ENCODE results near the gene SQSTM1. TPM values are rescaled to one million over a fixed set of nuclear protein-coding genes. Genes with fewer than 3 reads are reported as not detected.

The SQSTM1 gene
- total and polyA plus RNA-seq, 4 donors, result 298 to 568 (median 372) TPM

GRCh38 chr5:179879690-179880010 lies 58.9 kb downstream of the SQSTM1 start:
- no peaks in the 10 kb centered on the region for H3K4me1 ChIP-seq (ENCODE audit: control insufficient read depth in 5 of 5, insufficient read depth in 5 of 5, low read length in 5 of 5)
- no peaks in the 10 kb centered on the region for H3K27me3 ChIP-seq (ENCODE audit: control insufficient read depth in 3 of 3, insufficient read depth in 3 of 3, low read length in 2 of 3)
- peaks cover 18 to 51% (median 28%) of the 10 kb centered on the region in 4 donors for H3K36me3 ChIP-seq (ENCODE audit: control insufficient read depth in 4 of 4, insufficient read depth in 4 of 4, low read length in 4 of 4)
- ATAC-seq (ENCODE audit: insufficient read depth, low FRiP score), result no peak
- H3K9me3 ChIP-seq (ENCODE audit: control insufficient read depth in 4 of 4, insufficient read depth in 3 of 4, low read length in 3 of 4), result peaks cover 0 to 17% (median 6%) of the 10 kb centered on the region in 4 donors
- 96% methylated on average over 13 of the region's 13 CpGs for WGBS, 2 donors
- DNase-seq, result no peak
- H3K27ac ChIP-seq (ENCODE audit: low read depth in 1 of 2, low read length in 1 of 2), result no peak overlapping the region
- no peak overlapping the region for H3K4me3 ChIP-seq
- TF ChIP-seq CTCF (IDR thresholded peaks at IDR 0.05; ENCODE audit: control extremely low read depth, extremely low read depth), result no peak
- no peak overlapping the region for H3K9ac ChIP-seq (ENCODE audit: insufficient read depth in 1 of 2, low read length in 2 of 2)

- no peak for DNase-seq
- no peak for ATAC-seq (ENCODE audit: insufficient read depth, low FRiP score)
- Histone ChIP-seq H3K9ac (ENCODE audit: insufficient read depth in 1 of 2, low read length in 2 of 2) (no peak overlapping the region), H3K4me1 (ENCODE audit: control insufficient read depth in 5 of 5, insufficient read depth in 5 of 5, low read length in 5 of 5) (no peaks in the 10 kb centered on the region), H3K4me3 (no peak overlapping the region), H3K9me3 (ENCODE audit: control insufficient read depth in 4 of 4, insufficient read depth in 3 of 4, low read length in 3 of 4) (peaks cover 0 to 17% (median 6%) of the 10 kb centered on the region in 4 donors), H3K27me3 (ENCODE audit: control insufficient read depth in 3 of 3, insufficient read depth in 3 of 3, low read length in 2 of 3) (no peaks in the 10 kb centered on the region), H3K36me3 (ENCODE audit: control insufficient read depth in 4 of 4, insufficient read depth in 4 of 4, low read length in 4 of 4) (peaks cover 21 to 50% (median 32%) of the 10 kb centered on the region in 4 donors), H3K27ac (ENCODE audit: low read depth in 1 of 2, low read length in 1 of 2) (no peak overlapping the region)
- 89 to 91% methylated on average over 12 of the region's 12 CpGs for whole genome bisulfite sequencing, 2 donors
- no peak for TF ChIP-seq CTCF (IDR thresholded peaks at IDR 0.05; ENCODE audit: control extremely low read depth, extremely low read depth)
Measured at GRCh38 chr5:179880066-179880650, 59.5 kb downstream of the SQSTM1 start.

GRCh38 chr5:179880848-179881590 lies 60.3 kb downstream of the SQSTM1 start:
- TF ChIP-seq CTCF (IDR thresholded peaks at IDR 0.05; ENCODE audit: control extremely low read depth, extremely low read depth), result no peak
- no peaks in the 10 kb centered on the region for H3K4me1 ChIP-seq (ENCODE audit: control insufficient read depth in 5 of 5, insufficient read depth in 5 of 5, low read length in 5 of 5)
- DNase-seq (no peak), ATAC-seq (ENCODE audit: insufficient read depth, low FRiP score) (no peak)
- H3K36me3 ChIP-seq (ENCODE audit: control insufficient read depth in 4 of 4, insufficient read depth in 4 of 4, low read length in 4 of 4), result peaks cover 20 to 48% (median 36%) of the 10 kb centered on the region in 4 donors
- no peaks in the 10 kb centered on the region for H3K27me3 ChIP-seq (ENCODE audit: control insufficient read depth in 3 of 3, insufficient read depth in 3 of 3, low read length in 2 of 3)
- 90 to 91% methylated on average over 25 of the region's 25 CpGs for WGBS, 2 donors
- H3K4me3 ChIP-seq, result no peak overlapping the region
- no peak overlapping the region for H3K27ac ChIP-seq (ENCODE audit: low read depth in 1 of 2, low read length in 1 of 2)
- peaks cover 0 to 17% (median 6%) of the 10 kb centered on the region in 4 donors for H3K9me3 ChIP-seq (ENCODE audit: control insufficient read depth in 4 of 4, insufficient read depth in 3 of 4, low read length in 3 of 4)
- H3K9ac ChIP-seq (ENCODE audit: insufficient read depth in 1 of 2, low read length in 2 of 2), result no peak overlapping the region
